ENCODE data around the gene PLAU.
A peak's percentile ranks its signal among the peaks of the same experiment; 100 is the strongest.
"Not testable (repeated sequence)": the region's sequence is repeated elsewhere in the genome, so short reads cannot be mapped to it uniquely, and the experiment has no call there.

PLAU gene

GRCh38 chr10:73955719-73956118 is 44.8 kb downstream of the PLAU start:
- DNase-seq, result no peak

GRCh38 chr10:73956476-73957359 is 45.8 kb downstream of the PLAU start:
- DNase-seq, result peak in 3 of 5 donors; percentile 15 to 71 (median 16)

- no peak for DNase-seq
These were observed 48.7 kb downstream of the PLAU start for GRCh38 chr10:73959484-73960243.

GRCh38 chr10:73962386-73962785 is 51.5 kb downstream of the PLAU start:
- no peak for DNase-seq

- not testable (repeated sequence) for DNase-seq
These were observed 52.6 kb downstream of the PLAU start for GRCh38 chr10:73963533-73963932.

GRCh38 chr10:73964743-73965142 is 53.8 kb downstream of the PLAU start:
- DNase-seq, result no peak

GRCh38 chr10:73965267-73965889 is 54.4 kb downstream of the PLAU start:
- DNase-seq, result not testable (repeated sequence)

GRCh38 chr10:73965890-73966768 is 55.2 kb downstream of the PLAU start:
- DNase-seq, result no peak

GRCh38 chr10:73967022-73967429 is 56.1 kb downstream of the PLAU start:
- no peak for DNase-seq
